WTC11 (cell line): ENCODE results near the gene KIRREL2. TPM values are rescaled to one million over a fixed set of nuclear protein-coding genes. Genes with fewer than 3 reads are reported as not detected.

Experiments used
- ATAC-seq: fragments of 200-7000 bp; cut with Tn5 transposase; 2 replicates; pipeline ENCODE4 v1.10.0; 2021; ENCODE audit warnings: mild to moderate bottlenecking, moderate library complexity
- CTCF ChIA-PET: fragments of 300-600 bp; sonication (Branson Sonifier 250); formaldehyde crosslinking; loops from one replicate; lab custom pipeline; 2021; ENCODE audit warnings: antibody characterized with exemption; lab: Charles Lee
- POLR2A ChIA-PET: fragments of 350-600 bp; sonication (Branson Sonifier 250); formaldehyde crosslinking; loops from one replicate; lab custom pipeline; 2021; ENCODE audit warnings: antibody characterized with exemption; lab: Charles Lee
- DNase-seq: peaks from one replicate; pipeline ENCODE4 v3.0.0; 2021; ENCODE audit warnings: low spot score
- H3K27ac Mint-ChIP-seq: 2 replicates; pipeline ENCODE4 v1.8.0; 2021; ENCODE audit warnings: mixed read lengths
- H3K27me3 Mint-ChIP-seq: 2 replicates; pipeline ENCODE4 v1.8.0; 2021; ENCODE audit warnings: low read depth, mild to moderate bottlenecking, moderate library complexity, mixed read lengths
- H3K36me3 Mint-ChIP-seq: 2 replicates; pipeline ENCODE4 v1.8.0; 2021; ENCODE audit warnings: mixed read lengths
- H3K4me1 Mint-ChIP-seq: 2 replicates; pipeline ENCODE4 v1.8.0; 2022; ENCODE audit warnings: mixed read lengths
- H3K4me3 Mint-ChIP-seq: 2 replicates; pipeline ENCODE4 v1.8.0; 2021; ENCODE audit warnings: mild to moderate bottlenecking, moderate library complexity, mixed read lengths
- H3K9me3 Mint-ChIP-seq: 2 replicates; pipeline ENCODE4 v1.8.0; 2021; ENCODE audit warnings: mixed read lengths
- AFF4 ChIP-seq: sonication (generic); formaldehyde crosslinking; IDR thresholded peaks from 2 replicates; pipeline ENCODE4 v1.8.1; 2023; ENCODE audit warnings: mild to moderate bottlenecking, missing genetic modification reagents, borderline replicate concordance
- CREM ChIP-seq: sonication (generic); formaldehyde crosslinking; IDR thresholded peaks from 2 replicates; pipeline ENCODE4 v1.8.1; 2022; ENCODE audit warnings: mild to moderate bottlenecking, missing genetic modification reagents, moderate library complexity
- CTCF ChIP-seq: fragments of 200-600 bp; IDR thresholded peaks from 2 replicates; pipeline ENCODE4 v1.8.0; 2022; ENCODE audit warnings: antibody characterized with exemption
- E2F5 ChIP-seq: sonication (generic); formaldehyde crosslinking; IDR thresholded peaks from 2 replicates; pipeline ENCODE4 v1.8.1; 2022; ENCODE audit warnings: mild to moderate bottlenecking, moderate library complexity, missing genetic modification reagents
- ELF4 ChIP-seq: sonication (generic); formaldehyde crosslinking; IDR thresholded peaks from 2 replicates; pipeline ENCODE4 v1.8.1; 2022; ENCODE audit warnings: low read depth, mild to moderate bottlenecking, moderate library complexity, missing genetic modification reagents
- EMX1 ChIP-seq: fragments of 250-450 bp; sonication (Bioruptor Pico); IDR thresholded peaks from 2 replicates; pipeline ENCODE4 v1.8.0; 2021; ENCODE audit warnings: mild to moderate bottlenecking
- GTF2I ChIP-seq: fragments of 250-450 bp; sonication (Bioruptor Pico); conservative IDR thresholded peaks from 2 replicates; pipeline ENCODE4 v1.4.0; 2021; ENCODE audit warnings: mild to moderate bottlenecking
- MAX ChIP-seq: sonication (generic); formaldehyde crosslinking; IDR thresholded peaks from 2 replicates; pipeline ENCODE4 v1.8.0; 2022; ENCODE audit warnings: mild to moderate bottlenecking, missing genetic modification reagents
- NFATC4 ChIP-seq: fragments of 250-450 bp; sonication (Bioruptor Pico); IDR thresholded peaks from 2 replicates; pipeline ENCODE4 v1.9.0; 2021; ENCODE audit warnings: mild to moderate bottlenecking
- NFE2L1 ChIP-seq: sonication (generic); formaldehyde crosslinking; IDR thresholded peaks from 2 replicates; pipeline ENCODE4 v1.8.1; 2023; ENCODE audit warnings: missing genetic modification reagents
- NR3C1 ChIP-seq: sonication (generic); formaldehyde crosslinking; conservative IDR thresholded peaks from 2 replicates; pipeline ENCODE4 v1.8.1; 2023; ENCODE audit warnings: low read depth, mild to moderate bottlenecking, missing genetic modification reagents
- PREB ChIP-seq: sonication (generic); formaldehyde crosslinking; IDR thresholded peaks from 2 replicates; pipeline ENCODE4 v1.8.1; 2022; ENCODE audit warnings: mild to moderate bottlenecking, missing genetic modification reagents, moderate library complexity, borderline replicate concordance
- ZMAT4 ChIP-seq: fragments of 250-450 bp; sonication (Bioruptor Pico); IDR thresholded peaks from 2 replicates; pipeline ENCODE4 v1.9.0; 2021; ENCODE audit warnings: mild to moderate bottlenecking
- ZNF219 ChIP-seq: sonication (generic); formaldehyde crosslinking; IDR thresholded peaks from 2 replicates; pipeline ENCODE4 v1.8.0; 2023; ENCODE audit warnings: missing genetic modification reagents, mild to moderate bottlenecking, borderline replicate concordance
- ZNF232 ChIP-seq: sonication (generic); formaldehyde crosslinking; IDR thresholded peaks from 2 replicates; pipeline ENCODE4 v1.8.0; 2022; ENCODE audit warnings: mild to moderate bottlenecking, missing genetic modification reagents
- ZNF281 ChIP-seq: sonication (generic); formaldehyde crosslinking; IDR thresholded peaks from 2 replicates; pipeline ENCODE4 v1.8.0; 2023; ENCODE audit warnings: mild to moderate bottlenecking, missing genetic modification reagents
- ZNF416 ChIP-seq: fragments of 250-450 bp; sonication (Bioruptor Pico); IDR thresholded peaks from 2 replicates; pipeline ENCODE4 v1.9.0; 2021; ENCODE audit warnings: mild to moderate bottlenecking, inconsistent platforms
- ZNF425 ChIP-seq: fragments of 250-450 bp; sonication (Bioruptor Pico); conservative IDR thresholded peaks from 2 replicates; pipeline ENCODE4 v1.9.0; 2021; ENCODE audit warnings: mild to moderate bottlenecking
- ZSCAN18 ChIP-seq: fragments of 250-450 bp; sonication (Bioruptor Pico); IDR thresholded peaks from 2 replicates; pipeline ENCODE4 v2.1.2; 2022; ENCODE audit warnings: mild to moderate bottlenecking, moderate library complexity
- total RNA-seq: library from RNA; stranded (reverse); gene quantifications from 3 replicates; pipeline ENCODE4 v1.2.3, GENCODE V29; 2021

KIRREL2 gene
- total RNA-seq, 1 experiment from 2014 or later = 4.7 TPM

- TF ChIP-seq PREB = no peak
- TF ChIP-seq CREM (CRISPR knock-in tag) = no peak
- no peak for TF ChIP-seq ELF4 (CRISPR knock-in tag)
- TF ChIP-seq MAX (CRISPR knock-in tag) = no peak
- no peak for TF ChIP-seq ZNF416
- no peak for TF ChIP-seq NFE2L1 (CRISPR knock-in tag)
- no peak for TF ChIP-seq ZNF281 (CRISPR knock-in tag)
- no peak for TF ChIP-seq NFATC4 (CRISPR knock-in tag)
- no peak for TF ChIP-seq ZNF232
These were observed 45.1 kb upstream of the KIRREL2 start (continued) for GRCh38 chr19:35811317-35812219.

- H3K36me3 Mint-ChIP-seq = no peaks in the 10 kb centered on the region
- ChIA-PET CTCF (interaction anchor here (0.8 to 2.1 kb wide), 5 partner anchors 11 to 119 kb away, joined by 3 to 6 read pairs (median 4); no protein-coding TSS in a partner anchor), POLR2A (no interaction called here)
- H3K4me1 Mint-ChIP-seq = peaks cover 9% of the 10 kb centered on the region
- peaks cover 47% of the 10 kb centered on the region for H3K27me3 Mint-ChIP-seq
- H3K27ac Mint-ChIP-seq = no peak within 1 kb of the TSS
- no peak for DNase-seq
- H3K9me3 Mint-ChIP-seq = peaks cover 4% of the 10 kb centered on the region; the same call in 1 of the 2 replicates
- no peak within 1 kb of the TSS for H3K4me3 Mint-ChIP-seq
- no peak for ATAC-seq
- TF ChIP-seq ZMAT4 (CRISPR knock-in tag) (no peak), E2F5 (CRISPR knock-in tag) (no peak), GTF2I (no peak), ZNF425 (no peak), ZNF219 (no peak), EMX1 (CRISPR knock-in tag) (no peak), AFF4 (CRISPR knock-in tag) (no peak), CTCF (no peak), ZSCAN18 (CRISPR knock-in tag) (no peak), NR3C1 (no peak)
These were observed 44.3 kb upstream of the KIRREL2 start, which contains the start of gene PRODH2 for GRCh38 chr19:35812220-35813042. PRODH2 (minus strand) TSS chr19:35812845; CDS start chr19:35812805, 40 bp downstream.
